K562 (cell line): ENCODE measurements around the gene BDKRB2. TPM values are rescaled to one million over a fixed set of nuclear protein-coding genes. Genes with fewer than 3 reads are reported as not detected.

ENCODE experiments used
- ATAC-seq: fragments of 200-7000 bp; cut with Tn5 transposase; 3 replicates; pipeline ENCODE4 v1.9.1; 2020; ENCODE audit warnings: moderate library complexity
- BruUV-seq: library from RNA; stranded (reverse); fragments of 400-500 nt; replicated peaks from 2 replicates; lab custom pipeline; 2021; lab: Mats Ljungman, UMichigan
- CTCF ChIA-PET: fragments of 300-600 bp; formaldehyde crosslinking; extraction: SDS; loops from one replicate; lab custom pipeline; 2021; ENCODE audit warnings: low intra/inter-chr PET ratio; lab: Yijun Ruan, JAX
- POLR2A ChIA-PET: fragments of 300-600, 350-650 bp; sonication (Branson Sonifier 250); formaldehyde crosslinking; extraction: SDS; loops from one replicate; lab custom pipeline; 2021; ENCODE audit warnings: antibody characterized with exemption, inconsistent platforms; lab: Yijun Ruan, JAX
- DNase-seq, 4 experiments: peaks; one replicate each; pipeline versions ENCODE4 v3.0.0 to v3.0.0-alpha.2; 2011 to 2018; ENCODE audit warnings: low spot score in 3 of 4, mixed read lengths in 3 of 4; ENCODE audit errors: extremely low read depth in 1 of 4
- FAIRE-seq: peaks from 2 replicates; lab custom pipeline; 2011; peaks lifted over from hg19 to GRCh38; lab: Jason Lieb, UNC
- H2AFZ ChIP-seq: 2 replicates; pipeline ENCODE4 v1.6.0; 2011; ENCODE audit warnings: low read depth, low read length, control low read depth, inconsistent platforms
- H3K27ac ChIP-seq: fragments of 200-600 bp; 3 replicates; pipeline ENCODE4 v1.8.0; 2011; ENCODE audit warnings: low read depth, mild to moderate bottlenecking, control low read depth, inconsistent platforms, low read length, moderate library complexity, mixed read lengths; ENCODE audit errors: extremely low read depth
- H3K27me3 ChIP-seq, 2 experiments: fragments of 300-600 bp in 1 of 2; 2 replicates in 1 of 2; 3 replicates in 1 of 2; pipeline versions ENCODE4 v1.6.0 to v1.8.0; 2011; ENCODE audit warnings: inconsistent platforms in 2 of 2, low read length in 2 of 2, mild to moderate bottlenecking in 1 of 2, mixed read lengths in 1 of 2, moderate library complexity in 1 of 2; ENCODE audit not compliant: control insufficient read depth in 2 of 2, insufficient read depth in 2 of 2
- H3K36me3 ChIP-seq: fragments of 300-600 bp; 3 replicates; pipeline ENCODE4 v1.8.0; 2011; ENCODE audit warnings: mild to moderate bottlenecking, low read length, inconsistent platforms; ENCODE audit not compliant: control insufficient read depth, insufficient read depth
- H3K4me1 ChIP-seq, 2 experiments: fragments of 200-600 bp in 1 of 2; replicated peaks in 1 of 2; 2 replicates in 1 of 2; 3 replicates in 1 of 2; pipeline versions ENCODE4 v1.5.1 to v1.8.0; 2011; ENCODE audit warnings: inconsistent platforms in 2 of 2, low read length in 2 of 2, mild to moderate bottlenecking in 1 of 2, mixed read lengths in 1 of 2, moderate library complexity in 1 of 2; ENCODE audit not compliant: control insufficient read depth in 2 of 2, insufficient read depth in 2 of 2
- H3K4me2 ChIP-seq: 2 replicates; pipeline ENCODE4 v1.6.1; 2011; ENCODE audit warnings: low read length, control low read depth, inconsistent platforms, mixed read lengths; ENCODE audit not compliant: insufficient read depth
- H3K4me3 ChIP-seq: fragments of 200-600 bp; sonication (generic), shearing (Covaris generic); 2 replicates; pipeline ENCODE4 v1.5.1; 2016; ENCODE audit warnings: control low read depth, inconsistent platforms
- H3K79me2 ChIP-seq: fragments of 200-600 bp; 3 replicates; pipeline ENCODE4 v1.8.0; 2011; ENCODE audit warnings: low read length, inconsistent platforms; ENCODE audit not compliant: control insufficient read depth, insufficient read depth
- H3K9ac ChIP-seq, 2 experiments: 2 replicates each; pipeline versions ENCODE4 v1.6.0 to v1.6.1; 2011; ENCODE audit warnings: low read depth in 2 of 2, low read length in 2 of 2, control low read depth in 1 of 2, inconsistent platforms in 1 of 2, mild to moderate bottlenecking in 1 of 2, mixed read lengths in 1 of 2; ENCODE audit not compliant: insufficient read depth in 1 of 2
- H3K9me1 ChIP-seq: one replicate; pipeline ENCODE4 v1.6.0; 2011; ENCODE audit warnings: inconsistent platforms, mild to moderate bottlenecking, low read length, moderate library complexity; ENCODE audit not compliant: control insufficient read depth, insufficient read depth
- H3K9me3 ChIP-seq: replicated peaks from 2 replicates; pipeline ENCODE4 v1.5.1; 2011; ENCODE audit warnings: low read depth, low read length, inconsistent platforms; ENCODE audit not compliant: control insufficient read depth, insufficient read depth
- H4K20me1 ChIP-seq: replicated peaks from 2 replicates; pipeline ENCODE4 v1.6.1; 2011; ENCODE audit warnings: low read length, inconsistent platforms, mixed read lengths; ENCODE audit not compliant: control insufficient read depth, insufficient read depth
- AFF1 ChIP-seq, 2 experiments: fragments of 450-650 bp; IDR thresholded peaks; 2 replicates each; pipeline ENCODE4 v1.6.1; 2018; ENCODE audit warnings: mild to moderate bottlenecking in 2 of 2, low read depth in 1 of 2; ENCODE audit not compliant: partially characterized antibody in 2 of 2
- CBFB ChIP-seq: sonication (generic); formaldehyde crosslinking; IDR thresholded peaks from 2 replicates; pipeline ENCODE4 v1.4.0; 2020; ENCODE audit warnings: mild to moderate bottlenecking, missing genetic modification reagents
- CCAR2 ChIP-seq: fragments of 200-400 bp; formaldehyde crosslinking; IDR thresholded peaks from 2 replicates; pipeline ENCODE4 v1.6.1; 2017; ENCODE audit warnings: mild to moderate bottlenecking, low read depth, low read length
- ILF3 ChIP-seq: fragments of 450-650 bp; IDR thresholded peaks from 2 replicates; pipeline ENCODE4 v1.6.1; 2018; ENCODE audit warnings: antibody characterized with exemption, mild to moderate bottlenecking, moderate library complexity, borderline replicate concordance
- MBD2 ChIP-seq: sonication (generic); IDR thresholded peaks from 2 replicates; pipeline ENCODE4 v1.6.1; 2016; ENCODE audit warnings: low read depth, borderline replicate concordance
- NCOR1 ChIP-seq: fragments of 450-650 bp; IDR thresholded peaks from 2 replicates; pipeline ENCODE4 v1.6.1; 2016; ENCODE audit warnings: mild to moderate bottlenecking, moderate library complexity
- TCF7 ChIP-seq: sonication (generic); IDR thresholded peaks from 2 replicates; pipeline ENCODE4 v1.6.1; 2016; ENCODE audit warnings: antibody characterized with exemption, borderline replicate concordance
- ZNF140 ChIP-seq: fragments of 250-450 bp; sonication (Bioruptor Pico); IDR thresholded peaks from 2 replicates; pipeline ENCODE4 v1.8.0; 2021; ENCODE audit warnings: moderate library complexity, mild to moderate bottlenecking, inconsistent platforms
- ZNF445 ChIP-seq: fragments of 250-450 bp; sonication (Bioruptor Pico); IDR thresholded peaks from 2 replicates; pipeline ENCODE4 v1.4.0; 2020; ENCODE audit warnings: low read depth, mild to moderate bottlenecking, moderate library complexity
- ZNF551 ChIP-seq: fragments of 250-450 bp; sonication (Bioruptor Pico); IDR thresholded peaks from 2 replicates; pipeline ENCODE4 v1.5.0; 2021; ENCODE audit warnings: mild to moderate bottlenecking, moderate library complexity
- WGBS: fragments of 100-300 bp; shearing (Covaris generic); methylation state at CpG from one replicate; pipeline ENCODE4 v1.1.6; 2016; ENCODE audit warnings: low coverage, mixed read lengths; ENCODE audit not compliant: insufficient coverage; ENCODE audit errors: missing lambda C conversion rate; 5-methylcytosine and 5-hydroxymethylcytosine counted together
- in situ Hi-C: fragments of 300-500 bp; cut with MboI; formaldehyde crosslinking; loops from 4 replicates; pipeline ENCODE4 v1.15.0; 2018; ENCODE audit warnings: inconsistent platforms, mixed read lengths
- intact Hi-C: fragments of 100-400 bp; cut with micrococcal nuclease; formaldehyde crosslinking; loops from 2 replicates; pipeline ENCODE4 v1.14.2; 2022
- polyA plus RNA-seq, 8 experiments: library from polyadenylated mRNA; depleted of rRNA in 4 of 8; stranded (reverse) in 5 of 8; unstranded in 3 of 8; fragments of >200 nt; fragmentation: Nextera tagmentation in 2 of 8; fragmentation: Illumina TruSeq in 1 of 8; extraction: Ambion mirVana in 2 of 8; extraction: Trizol in 1 of 8; gene quantifications; 2 replicates each; pipeline versions ENCODE4 v1.2.1 to v1.2.3, GENCODE V29; 2011 to 2014; ENCODE audit warnings: inconsistent platforms in 1 of 8, missing spikeins in 1 of 8
- total RNA-seq, 7 experiments: library from RNA; depleted of rRNA in 6 of 7; stranded (reverse); fragments of >200 nt in 6 of 7; fragmentation: Illumina TruSeq in 2 of 7; extraction: Trizol in 2 of 7; gene quantifications; 2 replicates each; pipeline versions ENCODE4 v1.2.1 to v1.2.3, GENCODE V29; 2011 to 2021; ENCODE audit warnings: low replicate concordance in 1 of 7
- TF ChIP-seq, protein P1 (sequence below): sonication (generic); formaldehyde crosslinking; IDR thresholded peaks from 2 replicates; pipeline ENCODE4 v1.8.1; 2023; ENCODE audit warnings: mild to moderate bottlenecking, missing genetic modification reagents

The BDKRB2 gene
- total and polyA plus RNA-seq, 9 of the 15 experiments (the other 6 are each of a cell fraction or from before 2014, with no cell fraction given): 0.02 TPM; not detected in 8

DNA sequence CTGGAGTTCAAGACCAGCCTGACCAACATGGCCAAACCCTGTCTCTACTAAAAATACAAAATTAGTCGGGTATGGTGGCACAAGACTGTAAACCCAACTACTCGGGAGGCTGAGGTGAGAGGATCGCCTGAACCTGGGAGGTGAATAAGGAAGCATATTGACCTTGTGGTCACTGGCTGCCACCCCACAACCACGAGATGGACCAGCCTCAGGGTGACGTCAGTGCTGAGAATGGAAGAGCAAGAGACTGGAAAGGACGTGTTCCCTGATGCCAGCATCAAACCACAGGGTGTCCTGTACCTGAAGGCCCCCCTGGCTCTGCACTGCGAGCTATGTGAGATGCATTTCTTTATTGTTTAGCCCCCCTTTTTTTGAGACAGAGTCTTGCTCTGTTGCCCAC is 45.9 kb upstream of the BDKRB2 start:
- intact Hi-C loops: no loop called here
- POLR2A ChIA-PET: no interaction called here
- in situ Hi-C loops: no loop called here
- FAIRE-seq (no peak), DNase-seq (no peak), ATAC-seq (no peak)
- H3K36me3 ChIP-seq: no peaks in the 10 kb centered on the region
- H2AFZ ChIP-seq: no peak overlapping the region
- H3K27me3 ChIP-seq: peaks cover 0 to 6% of the 10 kb centered on the region in 2 experiments; a peak in 1 of 5 replicates
- H3K79me2 ChIP-seq: no peaks in the 10 kb centered on the region
- H3K9me1 ChIP-seq: no peaks in the 10 kb centered on the region
- H3K4me1 ChIP-seq: no peaks in the 10 kb centered on the region
- H3K27ac ChIP-seq: no peak overlapping the region
- H3K9me3 ChIP-seq: no peaks in the 10 kb centered on the region
- CTCF ChIA-PET: no interaction called here
- 0% methylated on average over 5 of the region's 7 CpGs for WGBS
- no peaks in the 10 kb centered on the region for H4K20me1 ChIP-seq
- H3K9ac ChIP-seq: no peak overlapping the region
- no peak overlapping the region for H3K4me2 ChIP-seq
- BruUV-seq: no TSS peak
- H3K4me3 ChIP-seq: no peak overlapping the region
- TF ChIP-seq TCF7: no peak
- TF ChIP-seq, protein P1, sequence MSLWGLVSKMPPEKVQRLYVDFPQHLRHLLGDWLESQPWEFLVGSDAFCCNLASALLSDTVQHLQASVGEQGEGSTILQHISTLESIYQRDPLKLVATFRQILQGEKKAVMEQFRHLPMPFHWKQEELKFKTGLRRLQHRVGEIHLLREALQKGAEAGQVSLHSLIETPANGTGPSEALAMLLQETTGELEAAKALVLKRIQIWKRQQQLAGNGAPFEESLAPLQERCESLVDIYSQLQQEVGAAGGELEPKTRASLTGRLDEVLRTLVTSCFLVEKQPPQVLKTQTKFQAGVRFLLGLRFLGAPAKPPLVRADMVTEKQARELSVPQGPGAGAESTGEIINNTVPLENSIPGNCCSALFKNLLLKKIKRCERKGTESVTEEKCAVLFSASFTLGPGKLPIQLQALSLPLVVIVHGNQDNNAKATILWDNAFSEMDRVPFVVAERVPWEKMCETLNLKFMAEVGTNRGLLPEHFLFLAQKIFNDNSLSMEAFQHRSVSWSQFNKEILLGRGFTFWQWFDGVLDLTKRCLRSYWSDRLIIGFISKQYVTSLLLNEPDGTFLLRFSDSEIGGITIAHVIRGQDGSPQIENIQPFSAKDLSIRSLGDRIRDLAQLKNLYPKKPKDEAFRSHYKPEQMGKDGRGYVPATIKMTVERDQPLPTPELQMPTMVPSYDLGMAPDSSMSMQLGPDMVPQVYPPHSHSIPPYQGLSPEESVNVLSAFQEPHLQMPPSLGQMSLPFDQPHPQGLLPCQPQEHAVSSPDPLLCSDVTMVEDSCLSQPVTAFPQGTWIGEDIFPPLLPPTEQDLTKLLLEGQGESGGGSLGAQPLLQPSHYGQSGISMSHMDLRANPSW (CRISPR knock-in tag): no peak
- TF ChIP-seq ZNF551: no peak
- no peak for TF ChIP-seq CCAR2
- no peak for TF ChIP-seq NCOR1
- no peak for TF ChIP-seq AFF1 (IDR thresholded peaks at IDR 0.05; ENCODE audit: low read depth in 1 of 2, partially characterized antibody in 2 of 2)
- no peak for TF ChIP-seq ILF3
- no peak for TF ChIP-seq CBFB (CRISPR knock-in tag)
- TF ChIP-seq ZNF140: no peak
- TF ChIP-seq ZNF445: no peak
- TF ChIP-seq MBD2: no peak
